Measurements from ENCODE around the gene C1QTNF5. TPM values are rescaled to one million over a fixed set of nuclear protein-coding genes. Genes with fewer than 3 reads are reported as not detected.
A peak's percentile ranks its signal among the peaks of the same experiment; 100 is the strongest.

The C1QTNF5 gene
- total RNA-seq, 1 donor from 2014 or later = 24.1 TPM

DNA sequence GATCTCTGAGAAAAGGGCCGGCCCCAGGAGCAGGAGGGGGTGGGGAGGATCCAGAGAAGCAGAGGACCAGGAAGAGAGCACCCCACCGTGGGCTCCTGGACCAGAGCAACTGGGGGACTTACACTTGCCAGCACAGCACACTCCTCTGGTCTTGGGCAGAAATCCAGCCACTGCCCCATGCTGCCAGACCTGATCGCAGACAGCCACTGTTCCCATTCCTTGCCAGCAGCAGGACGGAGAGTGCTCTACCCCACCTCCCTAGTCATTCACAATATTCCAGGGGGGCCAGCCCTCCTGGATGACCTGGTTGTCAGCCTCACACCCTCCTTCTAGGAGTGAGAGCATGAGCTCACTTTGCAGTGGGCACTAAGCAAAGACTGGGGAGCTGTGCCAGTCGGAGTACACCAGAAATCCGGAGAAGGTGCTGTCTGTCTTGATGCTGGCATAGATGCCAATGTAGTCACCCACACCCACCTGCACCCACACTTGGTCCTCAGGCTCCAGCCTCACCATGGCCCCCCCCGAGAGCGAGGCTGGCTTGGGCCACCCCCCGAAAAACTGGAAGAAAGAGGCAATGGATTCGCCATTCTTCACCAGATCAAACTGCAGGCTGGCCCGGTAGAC lies 1.6 kb downstream of the C1QTNF5 start:
- H3K9me3 Mint-ChIP-seq = no peaks in the 10 kb centered on the region
- peaks cover 5% of the 10 kb centered on the region for H3K36me3 Mint-ChIP-seq
- peaks cover 39% of the 10 kb centered on the region for H3K27me3 Mint-ChIP-seq (ENCODE audit: low read depth)
- no peak for TF ChIP-seq CTCF (IDR thresholded peaks at IDR 0.05; ENCODE audit: unreplicated experiment)
- H3K4me1 Mint-ChIP-seq = peaks cover 48% of the 10 kb centered on the region
- DNase-seq (ENCODE audit: low spot score in 2 of 2, unreplicated experiment in 2 of 2) = no peak
- peak overlapping the region; percentile 67 for H3K4me3 Mint-ChIP-seq
- H3K27ac Mint-ChIP-seq = peak overlapping the region; percentile 83

DNA sequence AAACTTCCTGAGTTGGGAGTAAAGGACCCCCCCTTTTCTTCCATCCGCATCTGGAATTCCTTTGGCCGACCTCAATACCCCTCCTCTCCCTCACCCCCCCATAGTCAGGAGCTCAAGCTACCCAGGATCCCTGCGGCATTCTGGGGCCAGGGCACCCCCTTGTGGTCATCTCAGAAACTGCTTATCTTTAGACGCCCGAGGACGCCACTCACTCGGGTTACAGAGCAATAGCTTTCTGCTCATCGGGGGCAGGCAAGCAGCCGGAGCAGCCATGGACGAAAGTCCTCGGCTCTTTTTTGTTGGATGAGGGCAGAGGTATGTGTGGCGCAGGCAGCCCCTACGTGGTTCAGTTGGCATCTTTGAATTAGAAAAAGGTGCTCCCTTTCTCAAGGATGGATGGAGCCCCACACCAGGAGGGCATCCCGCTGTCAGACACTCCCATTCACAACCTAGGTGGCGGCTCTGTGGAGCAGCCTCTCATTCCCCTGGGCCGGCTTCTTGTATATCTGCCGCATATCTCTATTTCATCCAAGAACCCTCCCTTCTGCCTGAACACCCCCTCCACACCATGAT lies 2.3 kb downstream of the C1QTNF5 start:
- no peaks in the 10 kb centered on the region for H3K9me3 Mint-ChIP-seq
- DNase-seq (ENCODE audit: low spot score in 2 of 2, unreplicated experiment in 2 of 2) = peak; percentile 52 to 88

DNA sequence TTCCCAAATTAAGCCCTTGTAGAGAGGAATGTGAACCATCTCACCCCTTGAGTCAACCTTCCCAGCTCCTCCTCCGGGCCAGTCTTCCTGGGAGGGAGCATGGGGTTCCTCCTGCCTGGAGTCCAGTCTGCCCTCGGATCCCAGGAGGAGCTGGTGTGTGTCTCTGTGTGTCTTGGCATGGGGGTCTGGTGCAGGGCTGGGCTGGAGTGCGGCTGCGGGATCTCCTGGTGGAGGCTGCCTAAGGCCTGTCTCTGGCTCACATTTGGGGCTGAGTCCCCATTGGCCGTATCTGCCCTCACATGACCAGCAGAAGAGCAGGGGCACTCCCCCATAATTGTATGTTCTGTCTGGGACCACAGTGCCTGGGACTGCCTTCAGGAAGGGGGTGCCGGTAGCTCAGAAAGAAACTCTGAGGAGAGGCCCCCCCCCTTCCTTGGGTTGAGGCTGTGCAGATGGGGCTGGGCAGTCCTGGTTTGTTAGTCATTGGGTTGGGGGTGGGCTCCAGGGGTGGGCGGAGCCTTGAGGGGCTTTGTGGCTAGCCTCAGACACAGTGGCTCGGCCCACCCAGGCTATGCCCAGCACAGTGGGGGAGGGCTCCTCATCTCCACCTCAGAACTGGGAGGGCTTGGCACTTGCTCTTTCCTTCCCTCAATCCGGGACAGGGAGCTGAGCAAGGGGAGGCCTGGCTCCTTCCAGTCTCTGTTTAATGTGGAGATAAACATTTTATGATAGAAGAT lies 2.9 kb downstream of the C1QTNF5 start:
- DNase-seq (ENCODE audit: low spot score in 2 of 2, unreplicated experiment in 2 of 2) = peak in 1 of 2 experiments; percentile 46
- Mint-ChIP-seq H3K36me3 (peaks cover 5% of the 10 kb centered on the region), H3K4me1 (peaks cover 50% of the 10 kb centered on the region), H3K4me3 (peak overlapping the region; percentile 67), H3K9me3 (no peaks in the 10 kb centered on the region), H3K27me3 (ENCODE audit: low read depth) (peaks cover 28% of the 10 kb centered on the region), H3K27ac (peak overlapping the region; percentile 83)
- TF ChIP-seq CTCF (IDR thresholded peaks at IDR 0.05; ENCODE audit: unreplicated experiment) = no peak

More for the DNA sequence above, 2.3 kb downstream of the C1QTNF5 start:
- Mint-ChIP-seq H3K27ac (peak overlapping the region; percentile 83), H3K4me3 (peak overlapping the region; percentile 67), H3K27me3 (ENCODE audit: low read depth) (peaks cover 34% of the 10 kb centered on the region), H3K4me1 (peaks cover 50% of the 10 kb centered on the region), H3K36me3 (peaks cover 5% of the 10 kb centered on the region)
- peak; percentile 76 for TF ChIP-seq CTCF (IDR thresholded peaks at IDR 0.05; ENCODE audit: unreplicated experiment)

GRCh38 chr11:119336744-119337469 lies 3.8 kb downstream of the C1QTNF5 start:
- H3K4me1 Mint-ChIP-seq = peaks cover 50% of the 10 kb centered on the region
- peaks cover 23% of the 10 kb centered on the region for H3K27me3 Mint-ChIP-seq (ENCODE audit: low read depth)
- peak overlapping the region; percentile 99 for H3K4me3 Mint-ChIP-seq
- H3K27ac Mint-ChIP-seq = peak overlapping the region; percentile 83
- DNase-seq (ENCODE audit: low spot score in 2 of 2, unreplicated experiment in 2 of 2) = no peak
- H3K36me3 Mint-ChIP-seq = peaks cover 5% of the 10 kb centered on the region
- H3K9me3 Mint-ChIP-seq = no peaks in the 10 kb centered on the region
- TF ChIP-seq CTCF (IDR thresholded peaks at IDR 0.05; ENCODE audit: unreplicated experiment) = no peak

DNA sequence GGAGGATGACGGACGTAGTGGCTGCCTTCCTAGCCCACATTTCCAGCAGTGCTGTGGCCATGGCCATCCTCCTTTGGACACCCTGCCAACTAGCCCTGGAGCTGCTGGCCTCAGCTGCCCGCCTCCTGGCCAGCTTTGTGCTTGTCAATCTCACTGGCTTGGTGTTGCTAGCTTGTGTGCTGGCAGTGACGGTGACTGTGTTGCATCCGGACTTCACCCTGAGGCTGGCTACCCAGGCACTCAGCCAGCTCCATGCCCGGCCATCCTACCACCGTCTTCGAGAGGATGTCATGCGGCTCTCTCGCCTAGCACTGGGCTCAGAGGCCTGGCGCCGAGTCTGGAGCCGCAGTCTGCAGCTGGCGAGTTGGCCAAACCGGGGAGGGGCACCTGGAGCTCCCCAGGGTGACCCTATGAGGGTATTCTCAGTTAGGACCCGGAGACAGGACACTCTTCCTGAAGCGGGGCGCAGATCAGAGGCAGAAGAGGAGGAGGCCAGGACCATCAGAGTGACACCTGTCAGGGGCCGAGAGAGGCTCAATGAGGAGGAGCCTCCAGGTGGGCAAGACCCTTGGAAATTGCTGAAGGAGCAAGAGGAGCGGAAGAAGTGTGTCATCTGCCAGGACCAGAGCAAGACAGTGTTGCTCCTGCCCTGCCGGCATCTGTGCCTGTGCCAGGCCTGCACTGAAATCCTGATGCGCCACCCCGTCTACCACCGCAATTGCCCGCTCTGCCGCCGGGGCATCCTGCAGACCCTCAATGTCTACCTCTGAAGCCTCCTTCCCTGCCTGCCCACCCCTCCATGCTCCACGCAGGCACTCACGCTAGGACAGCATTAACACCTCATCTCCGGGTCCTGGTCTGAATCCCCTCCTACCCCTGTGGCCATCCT lies 4.8 kb downstream of the C1QTNF5 start:
- Mint-ChIP-seq H3K27ac (peak overlapping the region; percentile 100), H3K36me3 (peaks cover 5% of the 10 kb centered on the region), H3K4me1 (peaks cover 48% of the 10 kb centered on the region), H3K27me3 (ENCODE audit: low read depth) (peaks cover 15% of the 10 kb centered on the region), H3K4me3 (peak overlapping the region; percentile 99), H3K9me3 (no peaks in the 10 kb centered on the region)
- TF ChIP-seq CTCF (IDR thresholded peaks at IDR 0.05; ENCODE audit: unreplicated experiment) = no peak
- DNase-seq (ENCODE audit: low spot score in 2 of 2, unreplicated experiment in 2 of 2) = no peak

All from mesothelial cell of epicardium (in vitro differentiated cells).